Lower lobe of right lung (tissue), 2 donors: ENCODE measurements around the gene BMI1. TPM values are rescaled to one million over a fixed set of nuclear protein-coding genes. Genes with fewer than 3 reads are reported as not detected.

ENCODE experiments used
- ATAC-seq, 2 donors: fragments of 200-7000 bp; cut with Tn5 transposase; one replicate each; pipeline ENCODE4 v1.9.1; 2020 to 2022; ENCODE audit warnings: mild to moderate bottlenecking in 2 of 2, moderate library complexity in 2 of 2
- DNase-seq: peaks from one replicate; pipeline ENCODE4 v3.0.0-alpha.2; 2020
- H3K27ac ChIP-seq: fragments of 200-600 bp; one replicate; pipeline ENCODE4 v1.8.0; 2022
- H3K27me3 ChIP-seq: fragments of 200-600 bp; one replicate; pipeline ENCODE4 v1.8.0; 2022; ENCODE audit warnings: low read depth
- H3K36me3 ChIP-seq: fragments of 200-600 bp; one replicate; pipeline ENCODE4 v1.8.0; 2022; ENCODE audit warnings: mild to moderate bottlenecking
- H3K4me1 ChIP-seq: fragments of 200-600 bp; one replicate; pipeline ENCODE4 v1.8.0; 2022
- H3K4me3 ChIP-seq: fragments of 200-600 bp; one replicate; pipeline ENCODE4 v1.8.0; 2022; ENCODE audit warnings: mild to moderate bottlenecking
- H3K9me3 ChIP-seq: fragments of 200-600 bp; one replicate; pipeline ENCODE4 v1.8.0; 2022
- CTCF ChIP-seq: fragments of 200-600 bp; IDR thresholded peaks from one replicate; pipeline ENCODE4 v1.8.0; 2022; ENCODE audit warnings: antibody characterized with exemption, mild to moderate bottlenecking
- intact Hi-C: fragments of 100-400 bp; cut with DNase I; formaldehyde crosslinking; loops from one replicate; pipeline ENCODE4 v1.11.0; 2022
- total RNA-seq: library from RNA; stranded (reverse); fragmentation: NEBNext Ultra II Directional; extraction: Animal tissue kit (Norgen Biotek cat#: 25700); gene quantifications from one replicate; pipeline ENCODE4 v1.2.1, GENCODE V29; 2021
- donor health status: DM: no; HTN: yes; CAD: no; lungs with severe emphysema.

The BMI1 gene
- total RNA-seq, 1 donor from 2014 or later = 48.4 TPM

GRCh38 chr10:22344781-22345300, 23.9 kb downstream of the BMI1 start:
- Histone ChIP-seq H3K9me3 (no peaks in the 10 kb centered on the region), H3K4me1 (peaks cover 16% of the 10 kb centered on the region), H3K27me3 (peaks cover 83% of the 10 kb centered on the region), H3K27ac (no peak overlapping the region), H3K4me3 (peak overlapping the region; percentile 31), H3K36me3 (no peaks in the 10 kb centered on the region)
- intact Hi-C loops = no loop called here
- DNase-seq (no peak), ATAC-seq (no peak)
- TF ChIP-seq CTCF = no peak

DNA sequence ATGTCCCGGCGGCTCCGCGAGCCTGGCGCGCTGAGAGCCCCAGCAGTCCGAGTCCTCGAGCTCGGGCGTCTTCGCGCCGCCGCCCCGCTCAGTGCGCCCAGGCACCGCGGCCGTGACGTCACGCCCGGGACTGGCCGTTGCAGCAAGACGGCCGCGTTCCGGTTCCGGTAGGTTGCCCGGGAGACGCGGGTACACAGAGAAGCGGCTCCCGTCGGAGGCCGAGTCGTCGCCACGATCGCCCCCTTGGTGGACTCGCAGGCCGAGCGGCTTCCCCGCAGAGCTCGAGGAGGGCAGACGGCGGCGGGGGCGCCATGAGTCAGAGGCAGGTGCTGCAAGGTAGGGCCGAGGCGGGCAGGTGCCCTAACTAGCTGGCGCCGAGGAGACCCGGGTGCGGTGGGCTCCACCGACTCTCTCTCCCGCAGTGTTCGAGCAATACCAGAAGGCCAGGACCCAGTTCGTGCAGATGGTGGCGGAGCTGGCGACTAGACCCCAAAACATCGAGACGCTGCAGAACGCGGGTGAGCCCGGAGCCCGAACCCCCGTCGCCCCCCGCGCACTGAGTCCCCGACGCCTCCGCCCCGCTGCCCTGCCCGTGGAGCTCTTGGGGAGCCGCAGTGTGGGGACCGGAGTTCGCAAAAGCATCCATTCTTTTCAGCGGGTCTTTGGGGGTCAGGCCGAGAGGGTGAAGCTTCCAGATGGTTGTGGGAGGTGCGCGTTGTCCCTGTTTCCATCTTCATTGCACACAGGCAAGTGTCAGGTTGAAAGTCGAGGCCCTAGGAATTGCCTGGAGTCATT, 24.6 kb downstream of the BMI1 start, which contains the start of gene SPAG6:
Gene SPAG6, plus strand, starts transcription at position 196 of the 795 bp plus-strand sequence. Its CDS starts 116 bp downstream, at position 312.
- DNase-seq = peak; percentile 80
- no peak within 1 kb of the TSS for H3K27ac ChIP-seq
- peaks cover 83% of the 10 kb centered on the region for H3K27me3 ChIP-seq
- no peak for TF ChIP-seq CTCF
- intact Hi-C loops = no loop called here
- peaks cover 14% of the 10 kb centered on the region for H3K4me1 ChIP-seq
- ATAC-seq = peak; percentile 17 to 57
- no peaks in the 10 kb centered on the region for H3K36me3 ChIP-seq
- peak within 1 kb of the TSS; percentile 31 for H3K4me3 ChIP-seq
- H3K9me3 ChIP-seq = no peaks in the 10 kb centered on the region

GRCh38 chr10:22346096-22346661, 25.3 kb downstream of the BMI1 start:
- Histone ChIP-seq H3K4me3 (no peak overlapping the region), H3K9me3 (no peaks in the 10 kb centered on the region)
- intact Hi-C loops = no loop called here

GRCh38 chr10:22349755-22350154, 28.9 kb downstream of the BMI1 start:
- intact Hi-C loops = no loop called here
- TF ChIP-seq CTCF = no peak

More at GRCh38 chr10:22346096-22346661, 25.3 kb downstream of the BMI1 start:
- H3K36me3 ChIP-seq = no peaks in the 10 kb centered on the region
- H3K4me1 ChIP-seq = peaks cover 11% of the 10 kb centered on the region
- H3K27ac ChIP-seq = no peak overlapping the region
- TF ChIP-seq CTCF = no peak
- H3K27me3 ChIP-seq = peaks cover 82% of the 10 kb centered on the region
- no peak for DNase-seq
- ATAC-seq = no peak

GRCh38 chr10:22351131-22351703, 30.3 kb downstream of the BMI1 start:
- intact Hi-C loops = no loop called here
- no peaks in the 10 kb centered on the region for H3K36me3 ChIP-seq
- no peak overlapping the region for H3K4me3 ChIP-seq
- DNase-seq = no peak
- H3K27ac ChIP-seq = no peak overlapping the region
- no peak for TF ChIP-seq CTCF
- H3K4me1 ChIP-seq = no peaks in the 10 kb centered on the region
- peaks cover 31% of the 10 kb centered on the region for H3K27me3 ChIP-seq
- ATAC-seq = no peak
- no peaks in the 10 kb centered on the region for H3K9me3 ChIP-seq

More at GRCh38 chr10:22349755-22350154, 28.9 kb downstream of the BMI1 start:
- peaks cover 6% of the 10 kb centered on the region for H3K4me1 ChIP-seq
- H3K4me3 ChIP-seq = no peak overlapping the region
- no peak overlapping the region for H3K27ac ChIP-seq
- DNase-seq = no peak
- no peaks in the 10 kb centered on the region for H3K9me3 ChIP-seq
- peaks cover 46% of the 10 kb centered on the region for H3K27me3 ChIP-seq
- no peaks in the 10 kb centered on the region for H3K36me3 ChIP-seq
- ATAC-seq = no peak
